Stimulated activated CD4-positive, alpha-beta T cell treated with anti-CD3 and anti-CD28 coated beads, Interleukin-2, amount 100 ng/mL, for 4 hours (primary cell): ENCODE measurements around the gene UPK3A.
A peak's percentile ranks its signal among the peaks of the same experiment; 100 is the strongest.
"Not testable (repeated sequence)": the region's sequence is repeated elsewhere in the genome, so short reads cannot be mapped to it uniquely, and the experiment has no call there.

Experiments
- DNase-seq: peaks from one replicate; pipeline ENCODE4 v3.0.0-alpha.2; 2020; ENCODE audit warnings: low read depth

The UPK3A gene

DNA sequence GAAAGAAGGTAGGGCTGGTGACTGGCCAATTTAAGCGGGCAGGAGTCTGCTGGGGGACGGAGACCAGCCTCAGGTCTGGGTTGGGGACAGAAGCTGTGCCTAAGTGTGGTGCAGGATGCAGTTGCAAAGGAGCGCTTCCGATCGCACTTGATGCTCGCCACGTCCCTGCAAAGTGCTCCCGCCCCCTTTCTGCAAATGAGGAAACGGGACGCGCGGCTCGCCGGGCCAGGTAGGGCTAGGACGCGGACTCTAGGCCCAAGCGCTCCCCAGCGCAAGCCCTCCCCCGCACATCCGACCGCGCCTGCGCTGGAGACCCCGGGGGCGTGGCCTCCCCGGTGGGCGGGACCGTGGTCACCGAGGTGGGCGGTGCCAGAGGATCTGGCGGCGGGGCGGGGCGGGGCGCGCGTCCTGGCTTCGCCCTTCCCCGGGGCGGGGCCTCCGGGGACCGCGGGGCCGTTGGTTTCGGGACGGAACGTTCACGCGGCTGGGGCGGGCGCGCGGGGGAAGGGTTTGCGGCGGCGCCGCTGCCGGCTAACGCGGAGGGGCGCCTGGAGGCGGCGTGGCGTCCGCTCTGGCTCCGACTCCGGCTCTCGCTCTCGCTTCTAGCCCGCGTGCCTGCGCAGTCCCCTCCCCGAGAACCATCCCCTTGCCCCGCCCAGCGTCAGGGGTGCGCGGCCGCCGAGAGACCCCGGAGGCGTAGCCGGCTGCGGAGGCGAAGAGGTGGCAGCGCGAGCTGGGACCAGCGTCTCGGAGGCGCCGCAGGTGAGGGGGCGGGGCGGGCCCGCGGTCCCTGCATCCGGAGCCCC is 24.9 kb downstream of the UPK3A start, which contains the start of gene FAM118A:
Gene FAM118A, plus strand, starts transcription at position 513 of the 806 bp plus-strand sequence. CDS start 12,446 bp downstream, outside the sequence.
- DNase-seq = peak; percentile 88

DNA sequence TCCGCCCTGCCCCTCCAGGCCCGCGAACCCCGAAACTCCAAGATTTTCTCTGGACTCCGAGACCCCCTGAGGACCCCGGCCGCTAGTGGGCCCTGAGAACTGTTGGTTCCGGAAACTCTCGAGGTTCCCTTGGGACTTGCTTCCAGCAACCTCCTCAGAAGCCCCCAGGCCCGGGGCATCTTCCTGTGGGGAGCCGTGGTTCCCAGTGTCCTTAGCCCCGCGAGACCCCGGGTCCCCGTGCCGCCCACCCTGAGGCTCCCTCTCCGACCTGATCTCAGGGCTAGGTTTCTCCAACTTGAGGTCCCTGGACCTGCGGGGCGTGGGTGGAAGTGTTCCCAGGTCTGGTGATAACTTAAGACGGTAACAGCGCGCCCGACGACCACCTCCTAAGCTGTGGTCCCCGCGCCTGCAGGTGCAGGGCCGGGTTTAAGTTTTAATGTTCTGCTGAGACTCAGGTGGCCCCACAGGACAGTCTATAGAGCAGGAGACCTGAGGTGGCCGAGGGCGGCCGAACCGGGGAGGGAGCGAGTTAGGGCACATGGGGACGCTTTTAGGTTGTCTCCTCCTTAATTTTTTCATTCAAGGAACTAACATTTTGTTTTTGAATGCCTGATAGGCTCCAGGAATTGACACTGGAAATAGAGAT is 25.7 kb downstream of the UPK3A start:
- DNase-seq = no peak

DNA sequence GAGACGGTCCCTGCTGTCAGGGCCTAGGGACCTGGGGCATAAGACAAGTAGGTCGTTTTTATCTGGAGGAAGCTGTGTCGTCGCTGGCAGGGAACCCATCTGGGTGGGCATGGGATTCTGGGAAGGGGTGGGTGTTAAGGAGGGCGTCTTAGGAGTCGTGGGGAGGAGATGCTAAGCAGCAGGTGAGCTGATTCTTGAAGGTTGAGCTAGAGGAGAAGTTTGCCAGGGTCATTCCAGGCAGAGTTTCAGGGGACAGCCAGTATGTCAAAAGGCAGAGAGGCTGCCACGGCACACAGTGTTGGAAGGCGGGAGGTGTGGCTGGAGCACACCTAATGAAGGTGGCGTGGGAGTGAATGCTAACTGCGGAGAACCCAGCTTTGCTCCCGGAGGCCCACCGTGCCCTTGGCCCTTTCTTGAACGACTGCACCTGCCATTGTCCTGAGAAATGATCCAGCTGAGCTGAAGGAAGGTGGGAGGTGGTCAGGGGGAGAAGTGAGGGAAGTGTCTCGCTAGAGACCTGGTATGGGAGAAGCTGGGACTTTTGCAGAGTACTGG is 26.3 kb downstream of the UPK3A start:
- no peak for DNase-seq

- no peak for DNase-seq
Measured at GRCh38 chr22:45312415-45312814, 27.7 kb downstream of the UPK3A start.

GRCh38 chr22:45312856-45313255 is 28.1 kb downstream of the UPK3A start:
- DNase-seq = no peak

DNA sequence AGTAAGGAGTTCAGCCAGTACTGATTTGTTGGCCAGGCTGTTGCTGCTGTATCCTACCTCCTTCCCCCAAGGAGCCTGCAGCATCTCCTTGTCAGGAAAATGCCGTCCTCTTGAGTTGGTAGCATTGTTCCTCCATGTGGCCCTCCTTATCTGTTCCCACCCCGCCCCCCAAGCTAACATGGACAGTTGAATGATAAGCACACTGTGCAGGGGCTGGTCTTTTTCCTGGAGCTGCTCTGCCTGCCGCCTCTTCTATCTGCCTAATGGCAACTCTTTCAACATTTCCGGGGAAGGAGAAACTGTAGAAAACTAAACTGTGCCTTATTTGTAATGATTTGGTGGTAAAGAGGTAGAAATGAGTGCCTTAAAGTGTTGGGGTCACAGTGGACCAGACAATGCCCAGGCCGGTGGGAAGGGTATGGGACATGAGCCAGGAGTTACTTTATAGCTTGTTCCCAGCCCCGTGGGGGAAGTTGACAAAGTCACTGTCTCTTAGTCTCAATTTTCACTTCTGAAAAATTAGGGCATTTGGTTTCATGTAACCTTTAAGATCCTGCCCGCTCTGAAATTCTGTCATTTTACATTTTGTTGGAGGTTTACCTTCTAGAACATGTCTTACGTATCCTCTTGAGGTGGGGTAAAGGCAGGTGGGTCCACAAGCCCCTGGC is 29.4 kb downstream of the UPK3A start:
- DNase-seq = no peak

DNA sequence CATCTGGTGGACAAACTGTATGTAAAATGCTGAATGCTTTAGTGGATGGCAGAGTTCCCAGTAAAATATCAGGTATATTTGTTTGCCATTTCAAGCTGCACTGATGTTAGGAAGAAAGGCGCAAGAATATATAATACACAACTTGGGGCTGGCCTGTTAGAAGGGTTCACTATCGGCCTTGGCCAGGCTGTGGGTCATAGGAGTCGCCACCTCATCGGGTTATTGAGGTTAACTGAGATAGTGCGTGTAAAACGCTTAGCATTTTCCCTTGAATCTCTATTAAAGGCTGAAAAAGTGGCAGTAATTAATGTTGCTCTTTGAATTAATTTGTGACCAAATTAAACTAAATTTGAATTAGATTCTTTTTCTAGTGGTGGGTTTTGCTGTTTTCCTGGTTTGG is 30.0 kb downstream of the UPK3A start:
- DNase-seq = no peak

GRCh38 chr22:45316796-45317526 is 32.2 kb downstream of the UPK3A start:
- no peak for DNase-seq

- no peak for DNase-seq
Measured at GRCh38 chr22:45317551-45318167, 32.9 kb downstream of the UPK3A start.

- peak; percentile 84 for DNase-seq
Measured at GRCh38 chr22:45318168-45318557, 33.4 kb downstream of the UPK3A start.

DNA sequence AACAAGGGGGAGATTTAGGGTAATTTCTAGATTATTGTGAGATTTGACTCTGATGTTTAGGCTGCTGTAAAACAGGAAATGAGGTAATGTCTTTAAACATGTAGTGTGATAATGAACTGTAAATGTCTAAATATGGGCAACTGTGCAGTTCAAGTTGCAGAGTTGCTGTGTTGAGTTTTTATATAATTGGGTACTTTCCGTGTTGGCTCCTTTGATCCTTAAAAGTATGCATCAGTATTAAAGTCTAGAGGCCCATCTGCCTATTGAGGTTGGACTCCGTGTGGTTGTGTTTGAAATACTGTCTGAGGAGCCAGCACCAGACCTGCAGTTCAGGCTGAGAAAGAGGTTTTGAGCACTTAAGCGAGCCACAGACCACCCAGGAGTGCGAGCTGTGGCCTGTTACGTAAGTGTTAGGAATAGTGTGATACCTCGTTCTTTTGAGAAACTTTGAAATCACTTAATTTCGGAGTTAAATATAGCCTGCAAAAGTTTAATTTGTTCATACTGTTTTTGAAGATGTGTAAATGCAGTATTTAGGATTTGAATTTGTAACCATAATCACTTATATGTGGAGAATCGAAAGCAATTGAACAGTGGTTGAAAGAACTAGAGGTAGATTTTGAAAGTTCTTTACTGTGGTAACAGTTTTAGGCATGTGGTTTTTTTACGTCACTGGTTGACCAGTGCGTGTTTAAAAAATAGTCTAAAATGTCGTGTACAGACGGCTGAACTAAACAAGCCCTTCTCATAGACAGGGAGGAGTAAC is 34.0 kb downstream of the UPK3A start:
- DNase-seq = no peak

- DNase-seq = no peak
Measured at GRCh38 chr22:45319324-45319685, 34.6 kb downstream of the UPK3A start.

DNA sequence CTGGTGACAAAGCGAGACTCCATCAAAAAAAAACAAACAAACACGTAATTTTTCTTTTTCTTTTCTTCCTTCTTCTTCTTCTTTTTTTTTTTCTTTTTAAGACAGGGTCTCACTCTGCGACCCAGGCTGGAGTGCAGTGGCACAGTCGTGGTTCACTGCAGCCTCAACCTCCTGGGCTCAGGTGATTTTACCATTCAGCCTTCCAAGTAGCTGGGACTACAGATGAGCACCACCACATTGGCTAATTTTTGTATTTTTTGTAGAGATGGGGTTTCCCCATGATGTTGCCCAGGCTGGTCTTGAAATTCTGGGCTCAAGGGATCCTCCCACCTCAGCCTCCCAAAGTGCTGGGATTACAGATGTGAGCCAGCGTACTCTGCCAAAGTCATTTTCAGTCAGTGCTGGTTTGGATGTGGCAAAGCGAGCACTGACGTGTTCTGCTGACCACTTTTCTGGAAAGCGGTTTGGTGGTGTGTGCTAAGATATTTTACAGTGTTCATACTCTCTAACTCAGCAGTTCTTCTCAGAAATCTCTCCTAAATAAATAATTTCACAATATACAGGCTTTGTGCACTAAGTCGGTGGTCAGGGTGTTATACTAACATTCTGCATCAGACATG is 35.7 kb downstream of the UPK3A start:
- no peak for DNase-seq

GRCh38 chr22:45321827-45322226 is 37.1 kb downstream of the UPK3A start:
- no peak for DNase-seq

GRCh38 chr22:45322873-45323525 is 38.2 kb downstream of the UPK3A start:
- DNase-seq = no peak

DNA sequence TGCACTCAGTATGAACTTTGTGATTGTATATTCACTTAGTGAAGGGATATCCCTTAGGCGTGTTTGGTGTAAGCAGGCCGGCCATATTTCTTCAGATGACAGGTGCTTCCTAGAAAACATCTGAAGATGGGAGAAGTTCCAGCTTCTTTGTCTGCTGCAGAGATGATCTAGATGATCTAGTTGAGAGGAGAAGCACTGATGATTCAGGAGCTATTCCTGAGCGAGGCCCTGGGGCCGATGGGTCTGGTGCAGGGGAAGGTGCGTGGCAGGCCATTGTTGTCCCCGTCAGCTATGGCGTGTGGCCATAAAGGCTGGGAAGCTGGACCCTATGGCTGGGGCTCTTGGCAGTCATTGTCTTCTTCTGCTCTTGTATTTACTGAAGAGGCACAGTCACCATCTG is 38.9 kb downstream of the UPK3A start:
- DNase-seq = no peak

GRCh38 chr22:45324311-45324711 is 39.6 kb downstream of the UPK3A start:
- DNase-seq = no peak

- not testable (repeated sequence) for DNase-seq
Measured at GRCh38 chr22:45328261-45328660, 43.5 kb downstream of the UPK3A start.

- no peak for DNase-seq
Measured at GRCh38 chr22:45328822-45329529, 44.2 kb downstream of the UPK3A start.
